Activated naive CD8-positive, alpha-beta T cell treated with anti-CD3 and anti-CD28 coated beads, Interleukin-2, amount 10 ng/mL, durations not matched to agents 7 days and 5 days (primary cell): Measurements from ENCODE around the gene MCAT. TPM values are rescaled to one million over a fixed set of nuclear protein-coding genes. Genes with fewer than 3 reads are reported as not detected.

ENCODE experiments used
- ATAC-seq: fragments of 150-1000 bp; cut with Tn5 transposase; one replicate; pipeline ENCODE4 v1.10.0; 2021; ENCODE audit warnings: low read depth, moderate library complexity
- POLR2A ChIA-PET: fragments of 350-600 bp; sonication (Branson Sonifier 250); formaldehyde crosslinking; loops from one replicate; lab custom pipeline; 2021; ENCODE audit warnings: antibody characterized with exemption; lab: Charles Lee
- DNase-seq: peaks from one replicate; pipeline ENCODE4 v3.0.0; 2021
- H3K27ac Mint-ChIP-seq: one replicate; pipeline ENCODE4 v1.8.0; 2022; ENCODE audit warnings: mild to moderate bottlenecking, mixed read lengths
- H3K27me3 Mint-ChIP-seq: one replicate; pipeline ENCODE4 v1.8.0; 2022; ENCODE audit warnings: mild to moderate bottlenecking, moderate library complexity, mixed read lengths
- H3K36me3 Mint-ChIP-seq: one replicate; pipeline ENCODE4 v1.8.0; 2021; ENCODE audit warnings: mild to moderate bottlenecking, mixed read lengths
- H3K4me1 Mint-ChIP-seq: one replicate; pipeline ENCODE4 v1.8.0; 2021; ENCODE audit warnings: mixed read lengths
- H3K4me3 Mint-ChIP-seq: one replicate; pipeline ENCODE4 v1.8.0; 2022; ENCODE audit warnings: mild to moderate bottlenecking, moderate library complexity, mixed read lengths
- H3K9me3 Mint-ChIP-seq: one replicate; pipeline ENCODE4 v1.8.0; 2021; ENCODE audit warnings: mixed read lengths
- total RNA-seq, 2 experiments: library from RNA; stranded (reverse); gene quantifications; one replicate each; pipeline ENCODE4 v1.2.3, GENCODE V29; 2021

MCAT gene
- total RNA-seq, 2 experiments from 2014 or later: 8.1 to 9.5 TPM

DNA sequence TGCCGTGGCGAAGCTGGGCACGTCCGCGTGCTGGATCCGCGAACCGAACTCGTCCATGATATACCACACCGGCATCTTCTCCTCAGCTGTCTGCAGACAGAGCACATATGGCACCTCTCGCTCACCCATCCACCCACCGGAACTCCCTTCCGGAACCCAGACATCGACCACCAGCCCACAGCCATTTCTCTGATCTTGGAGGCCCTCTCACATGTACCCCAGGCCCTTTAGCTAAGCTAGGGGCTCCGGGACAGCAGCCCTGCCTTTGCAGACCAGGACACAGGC is 36.7 kb upstream of the MCAT start:
- H3K9me3 Mint-ChIP-seq: no peaks in the 10 kb centered on the region
- POLR2A ChIA-PET: no interaction called here
- peaks cover 20% of the 10 kb centered on the region for H3K36me3 Mint-ChIP-seq
- H3K27ac Mint-ChIP-seq: no peak overlapping the region
- DNase-seq: no peak
- H3K4me3 Mint-ChIP-seq: no peak overlapping the region
- H3K27me3 Mint-ChIP-seq: no peaks in the 10 kb centered on the region
- peaks cover 9% of the 10 kb centered on the region for H3K4me1 Mint-ChIP-seq
- no peak for ATAC-seq

DNA sequence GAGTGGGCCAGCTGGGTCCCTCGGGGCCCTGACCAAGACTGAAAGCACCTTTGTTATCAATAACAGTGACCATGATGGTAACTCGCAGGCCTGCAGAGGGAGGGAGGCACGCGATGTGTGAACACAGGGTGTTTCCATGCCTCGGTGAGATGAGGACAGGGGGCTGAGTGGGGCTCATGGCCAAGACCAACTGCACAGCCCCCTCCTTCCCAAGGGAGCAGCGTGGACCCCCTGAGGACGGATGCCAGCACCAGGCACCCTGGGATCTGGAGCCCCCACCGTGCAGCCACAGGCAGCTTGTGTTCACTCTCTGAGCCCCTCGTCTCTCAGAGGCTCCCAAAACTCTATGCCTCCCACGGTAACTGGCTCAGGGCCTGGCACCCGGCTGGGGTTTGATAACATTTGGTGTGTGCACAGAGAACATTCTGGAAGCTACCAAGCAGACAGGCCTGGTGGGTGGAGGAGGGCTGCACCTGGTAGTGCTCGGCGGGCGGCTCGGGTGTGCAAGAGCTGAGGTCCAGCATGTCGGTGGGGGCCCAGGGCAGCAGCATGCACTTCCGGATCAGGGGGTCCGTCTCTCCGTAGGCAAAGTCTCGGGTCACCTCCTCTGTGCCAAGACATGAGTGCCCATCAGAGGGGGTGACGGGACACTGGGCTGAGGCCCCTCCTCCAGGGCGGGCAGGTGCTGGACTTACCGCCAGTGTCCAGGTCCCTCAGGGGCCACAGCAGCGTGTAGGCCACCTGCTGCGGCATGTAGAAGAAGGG is 36.1 kb upstream of the MCAT start:
- H3K4me3 Mint-ChIP-seq: no peak overlapping the region
- DNase-seq (no peak), ATAC-seq (no peak)
- POLR2A ChIA-PET: no interaction called here
- H3K27me3 Mint-ChIP-seq: no peaks in the 10 kb centered on the region
- H3K4me1 Mint-ChIP-seq: peaks cover 8% of the 10 kb centered on the region
- no peaks in the 10 kb centered on the region for H3K9me3 Mint-ChIP-seq
- H3K36me3 Mint-ChIP-seq: peaks cover 20% of the 10 kb centered on the region
- H3K27ac Mint-ChIP-seq: no peak overlapping the region

- no peaks in the 10 kb centered on the region for H3K4me1 Mint-ChIP-seq
- H3K9me3 Mint-ChIP-seq: no peaks in the 10 kb centered on the region
- H3K27ac Mint-ChIP-seq: no peak overlapping the region
- POLR2A ChIA-PET: no interaction called here
- H3K36me3 Mint-ChIP-seq: peaks cover 21% of the 10 kb centered on the region
- H3K27me3 Mint-ChIP-seq: no peaks in the 10 kb centered on the region
- no peak overlapping the region for H3K4me3 Mint-ChIP-seq
- ATAC-seq (no peak), DNase-seq (no peak)
Measured at GRCh38 chr22:43177479-43177878, 34.3 kb upstream of the MCAT start.

DNA sequence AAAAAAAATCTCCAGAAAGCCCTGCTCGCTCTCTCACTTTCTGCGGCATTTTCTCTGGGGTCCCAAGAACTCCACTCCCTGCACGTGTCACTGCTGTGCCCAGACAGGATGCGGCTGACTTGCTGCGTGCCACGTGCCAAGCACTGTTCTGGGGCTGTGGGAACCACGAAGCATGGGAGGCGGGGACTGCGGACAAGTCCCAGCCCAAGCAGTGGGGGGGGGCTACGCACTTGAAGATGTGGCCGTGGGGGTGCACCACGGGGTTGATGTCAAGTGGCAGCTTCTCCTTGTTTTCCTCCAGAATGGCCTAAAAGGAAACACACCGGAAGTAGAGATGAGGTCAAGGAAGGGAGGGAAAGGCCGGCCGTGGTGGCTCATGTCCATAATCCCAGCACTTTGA is 32.9 kb upstream of the MCAT start:
- peaks cover 21% of the 10 kb centered on the region for H3K36me3 Mint-ChIP-seq
- no peaks in the 10 kb centered on the region for H3K9me3 Mint-ChIP-seq
- H3K4me1 Mint-ChIP-seq: peaks cover 2% of the 10 kb centered on the region
- no peaks in the 10 kb centered on the region for H3K27me3 Mint-ChIP-seq
- H3K27ac Mint-ChIP-seq: no peak overlapping the region
- DNase-seq (no peak), ATAC-seq (no peak)
- no peak overlapping the region for H3K4me3 Mint-ChIP-seq
- POLR2A ChIA-PET: no interaction called here

DNA sequence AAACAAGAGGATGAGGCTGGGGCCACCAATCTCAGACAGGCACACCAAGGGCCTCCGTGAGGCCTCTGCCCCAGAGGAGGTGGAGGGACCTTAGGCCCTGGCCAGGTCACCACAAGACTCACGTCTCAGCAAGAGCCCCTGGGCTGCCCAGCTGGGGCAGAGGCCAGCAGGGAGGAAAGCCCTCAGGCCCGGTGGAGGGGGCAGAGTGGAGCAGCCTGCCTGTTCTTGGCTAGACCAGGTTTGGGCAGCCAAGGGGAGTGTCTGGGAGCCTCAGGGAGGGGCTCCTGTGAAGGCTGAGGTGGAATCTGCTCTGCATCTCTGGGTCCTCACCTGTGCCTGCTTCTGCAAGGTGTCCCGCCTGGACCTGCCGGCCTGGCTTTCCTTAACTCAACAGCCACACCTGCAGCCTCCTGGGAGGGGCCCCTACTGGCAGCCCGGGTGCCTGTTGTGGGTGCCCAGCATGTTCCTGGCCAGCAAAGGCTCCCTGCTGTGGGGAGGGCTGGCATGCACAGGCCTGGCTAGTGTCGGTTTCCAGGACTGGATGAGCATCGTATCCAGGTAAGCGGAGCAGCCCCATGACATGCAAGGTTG is 31.8 kb upstream of the MCAT start:
- Mint-ChIP-seq H3K27ac (no peak overlapping the region), H3K9me3 (no peaks in the 10 kb centered on the region), H3K27me3 (no peaks in the 10 kb centered on the region), H3K4me3 (no peak overlapping the region), H3K36me3 (peaks cover 21% of the 10 kb centered on the region), H3K4me1 (peaks cover 6% of the 10 kb centered on the region)
- DNase-seq (no peak), ATAC-seq (no peak)
- POLR2A ChIA-PET: no interaction called here

DNA sequence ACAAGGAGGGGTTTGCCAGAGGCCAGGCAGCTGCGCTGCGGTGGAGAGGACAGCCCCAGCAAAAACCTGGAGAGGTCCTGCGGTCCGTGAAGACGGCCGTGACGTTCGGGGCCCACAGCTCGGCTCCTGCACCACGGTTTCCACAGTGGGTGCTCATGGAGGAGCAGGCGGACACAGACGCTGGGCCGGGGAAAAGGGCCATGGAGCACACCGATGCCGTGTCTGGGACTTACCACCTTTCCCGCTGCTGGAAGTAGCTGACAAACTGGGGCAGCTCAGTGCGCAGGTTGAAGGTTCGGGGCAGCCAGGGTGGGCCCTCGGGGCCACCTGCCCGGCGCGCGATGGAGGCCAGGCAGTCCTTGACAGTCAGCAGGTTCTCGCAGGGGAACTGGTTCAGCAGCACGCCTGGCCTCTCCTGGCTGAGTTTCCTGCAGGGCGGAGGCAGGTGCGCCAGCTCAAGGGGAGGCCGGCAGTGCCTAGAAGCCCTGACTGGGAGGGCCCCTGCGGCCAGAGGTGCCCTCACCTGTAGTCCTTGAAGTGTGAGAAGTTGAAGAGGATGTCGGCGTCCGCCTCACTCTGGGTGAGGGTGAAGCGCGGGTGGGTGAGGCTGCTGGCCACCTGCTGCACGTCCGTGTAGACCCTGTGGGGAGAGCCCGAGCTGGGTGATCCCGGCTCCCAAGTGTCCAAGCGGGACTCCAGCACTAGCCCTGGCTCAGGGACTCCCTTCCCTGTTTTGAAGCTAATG is 30.9 kb upstream of the MCAT start:
- Mint-ChIP-seq H3K4me1 (peaks cover 6% of the 10 kb centered on the region), H3K4me3 (no peak overlapping the region), H3K9me3 (no peaks in the 10 kb centered on the region), H3K27me3 (no peaks in the 10 kb centered on the region), H3K36me3 (peaks cover 14% of the 10 kb centered on the region), H3K27ac (no peak overlapping the region)
- DNase-seq (no peak), ATAC-seq (no peak)
- POLR2A ChIA-PET: no interaction called here

- ATAC-seq: no peak
- Mint-ChIP-seq H3K9me3 (no peaks in the 10 kb centered on the region), H3K27me3 (no peaks in the 10 kb centered on the region), H3K27ac (no peak overlapping the region), H3K4me1 (peaks cover 6% of the 10 kb centered on the region), H3K4me3 (no peak overlapping the region), H3K36me3 (peaks cover 9% of the 10 kb centered on the region)
- POLR2A ChIA-PET: no interaction called here
- no peak for DNase-seq
Measured at GRCh38 chr22:43173566-43173965, 30.4 kb upstream of the MCAT start.

DNA sequence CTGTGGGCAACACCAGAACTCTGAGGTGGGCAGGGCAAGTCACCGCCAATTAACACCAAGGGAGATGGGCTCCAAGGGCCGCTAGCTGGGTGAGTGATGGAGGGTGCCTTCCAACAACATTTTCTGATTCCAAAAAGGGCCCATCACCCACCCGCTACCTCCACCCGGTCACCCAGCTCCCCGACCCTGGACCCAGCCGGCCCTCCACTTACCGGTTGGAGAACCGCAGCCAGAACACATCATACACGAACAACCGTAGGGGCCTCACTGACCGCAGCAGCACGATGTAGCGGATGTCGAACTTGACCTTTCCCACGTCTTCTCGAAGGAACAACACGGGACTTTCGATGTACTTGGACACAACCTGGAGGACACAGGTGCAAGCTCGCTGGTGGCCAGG is 29.0 kb upstream of the MCAT start:
- ATAC-seq: no peak
- H3K36me3 Mint-ChIP-seq: peaks cover 5% of the 10 kb centered on the region
- no peaks in the 10 kb centered on the region for H3K27me3 Mint-ChIP-seq
- POLR2A ChIA-PET: no interaction called here
- peaks cover 6% of the 10 kb centered on the region for H3K4me1 Mint-ChIP-seq
- no peak overlapping the region for H3K27ac Mint-ChIP-seq
- H3K4me3 Mint-ChIP-seq: no peak overlapping the region
- no peaks in the 10 kb centered on the region for H3K9me3 Mint-ChIP-seq
- no peak for DNase-seq

DNA sequence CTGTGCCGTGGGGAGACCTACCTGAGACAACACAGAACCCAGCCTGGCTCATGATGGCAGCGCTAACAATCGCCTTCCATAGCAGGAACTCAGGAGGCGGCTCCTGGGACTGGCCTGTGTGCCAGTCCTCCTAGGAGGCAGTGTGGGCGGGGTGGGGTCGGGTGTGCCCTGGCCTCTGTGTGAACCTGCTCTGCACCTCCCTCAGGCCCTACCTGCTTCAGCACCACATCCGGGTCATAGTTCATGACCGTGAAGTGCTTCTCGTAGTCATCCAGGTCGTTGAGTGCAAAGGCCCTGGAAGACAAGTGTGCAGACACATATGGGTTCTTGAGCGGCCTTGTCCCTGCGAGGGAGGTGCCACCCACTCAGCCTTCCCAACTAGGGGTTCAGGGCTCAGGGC is 28.4 kb upstream of the MCAT start:
- no peak for DNase-seq
- POLR2A ChIA-PET: no interaction called here
- Mint-ChIP-seq H3K4me3 (no peak overlapping the region), H3K27ac (peak overlapping the region; percentile 45), H3K9me3 (no peaks in the 10 kb centered on the region), H3K4me1 (peaks cover 6% of the 10 kb centered on the region), H3K27me3 (no peaks in the 10 kb centered on the region), H3K36me3 (peaks cover 5% of the 10 kb centered on the region)
- no peak for ATAC-seq

- H3K36me3 Mint-ChIP-seq: peaks cover 3% of the 10 kb centered on the region
- H3K27me3 Mint-ChIP-seq: no peaks in the 10 kb centered on the region
- POLR2A ChIA-PET: no interaction called here
- ATAC-seq (no peak), DNase-seq (no peak)
- no peaks in the 10 kb centered on the region for H3K9me3 Mint-ChIP-seq
- H3K27ac Mint-ChIP-seq: peak overlapping the region; percentile 56
- H3K4me3 Mint-ChIP-seq: no peak overlapping the region
- H3K4me1 Mint-ChIP-seq: peaks cover 6% of the 10 kb centered on the region
Measured at GRCh38 chr22:43171019-43171491, 27.9 kb upstream of the MCAT start.

GRCh38 chr22:43170131-43170480 is 26.9 kb upstream of the MCAT start:
- ATAC-seq (no peak), DNase-seq (no peak)
- Mint-ChIP-seq H3K36me3 (peaks cover 2% of the 10 kb centered on the region), H3K27me3 (no peaks in the 10 kb centered on the region), H3K4me1 (peaks cover 6% of the 10 kb centered on the region), H3K4me3 (no peak overlapping the region), H3K27ac (no peak overlapping the region), H3K9me3 (no peaks in the 10 kb centered on the region)
- POLR2A ChIA-PET: interaction anchor here (0.5 kb wide), 1 partner anchor 23 kb away, joined by 3 read pairs; no protein-coding TSS in a partner anchor

- POLR2A ChIA-PET: no interaction called here
- Mint-ChIP-seq H3K9me3 (no peaks in the 10 kb centered on the region), H3K4me1 (peaks cover 6% of the 10 kb centered on the region), H3K36me3 (peaks cover 2% of the 10 kb centered on the region), H3K27me3 (no peaks in the 10 kb centered on the region), H3K27ac (no peak overlapping the region), H3K4me3 (no peak overlapping the region)
- no peak for ATAC-seq
- no peak for DNase-seq
Measured at GRCh38 chr22:43169310-43170130, 26.3 kb upstream of the MCAT start.

- Mint-ChIP-seq H3K27ac (no peak overlapping the region), H3K36me3 (peaks cover 2% of the 10 kb centered on the region), H3K27me3 (no peaks in the 10 kb centered on the region), H3K9me3 (no peaks in the 10 kb centered on the region), H3K4me1 (peaks cover 7% of the 10 kb centered on the region), H3K4me3 (no peak overlapping the region)
- POLR2A ChIA-PET: no interaction called here
- DNase-seq (no peak), ATAC-seq (no peak)
Measured at GRCh38 chr22:43168471-43169309, 25.5 kb upstream of the MCAT start.
